Cardiac muscle cell (in vitro differentiated cells and primary cell): ENCODE results near the gene DNAJC6. TPM values are rescaled to one million over a fixed set of nuclear protein-coding genes. Genes with fewer than 3 reads are reported as not detected.

ENCODE experiments used
- DNase-seq, 2 donors: peaks; one replicate each; pipeline versions ENCODE4 v3.0.0 to v3.0.0-alpha.2; 2010 to 2017; ENCODE audit warnings: low read depth in 1 of 2, low spot score in 1 of 2
- H3K27ac ChIP-seq: fragments of 200-600 bp; sonication (generic); 2 replicates; pipeline ENCODE4 v1.5.1; 2016
- H3K27me3 ChIP-seq: fragments of 200-600 bp; sonication (generic); 2 replicates; pipeline ENCODE4 v1.6.0; 2016; ENCODE audit warnings: control low read depth
- H3K36me3 ChIP-seq: fragments of 200-600 bp; sonication (generic); 2 replicates; pipeline ENCODE4 v1.5.1; 2016; ENCODE audit warnings: control low read depth
- H3K4me1 ChIP-seq: fragments of 200-600 bp; sonication (generic); 2 replicates; pipeline ENCODE4 v1.8.1; 2017; ENCODE audit warnings: low read depth, mild to moderate bottlenecking, mixed run types
- H3K4me3 ChIP-seq: fragments of 200-600 bp; sonication (generic); 2 replicates; pipeline ENCODE4 v1.5.1; 2016; ENCODE audit warnings: mild to moderate bottlenecking
- H3K9me3 ChIP-seq: fragments of 200-600 bp; sonication (generic); 2 replicates; pipeline ENCODE4 v1.5.1; 2017; ENCODE audit warnings: low read depth, mild to moderate bottlenecking, control low read depth
- polyA plus RNA-seq: library from polyadenylated mRNA; unstranded; fragments of >200 nt; fragmentation: Nextera tagmentation; extraction: Ambion mirVana; gene quantifications from 2 replicates; pipeline ENCODE4 v1.2.1, GENCODE V29; 2016
- total RNA-seq: library from RNA; depleted of rRNA; stranded (reverse); fragments of >200 nt; gene quantifications from 2 replicates; pipeline ENCODE4 v1.2.3, GENCODE V29; 2016
- TF ChIP-seq, protein P1 (sequence below): IDR thresholded peaks from 2 replicates; pipeline ENCODE4 v1.5.1; 2012; ENCODE audit warnings: low read depth, mild to moderate bottlenecking, low read length

DNAJC6 gene
- total and polyA plus RNA-seq, 2 experiments from 2014 or later: 26.0 to 54.5 TPM

DNA sequence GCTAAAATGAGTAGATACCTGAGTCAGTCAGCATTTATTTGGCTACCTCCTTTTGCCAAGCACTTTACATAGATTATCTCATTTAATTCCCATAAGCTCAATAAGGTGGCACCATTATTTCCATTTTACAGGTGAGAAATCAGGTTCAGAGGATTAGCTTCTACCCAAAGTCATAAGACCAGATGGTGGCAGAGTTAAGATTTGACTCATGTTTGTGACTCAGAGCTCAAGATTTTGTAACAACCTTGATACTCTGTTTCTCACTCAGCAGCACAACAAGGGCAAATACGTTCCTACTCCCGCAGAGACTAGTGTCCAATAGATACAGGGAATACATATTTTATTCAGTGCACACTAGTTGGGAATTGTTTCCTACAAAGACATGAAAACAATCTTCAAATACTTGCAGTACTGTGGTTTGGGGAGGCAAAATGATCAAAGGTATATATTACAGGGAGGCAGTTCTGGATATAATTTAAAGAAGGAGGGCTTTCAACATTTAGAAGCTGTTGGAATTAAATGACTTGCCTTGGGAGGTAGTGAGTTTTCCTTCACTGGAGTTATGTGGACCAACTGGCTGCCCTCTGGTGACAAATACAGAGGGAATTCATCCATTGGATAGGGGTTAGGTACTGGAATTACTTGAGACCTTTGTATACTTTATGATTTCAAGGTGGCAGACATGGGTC is 114.7 kb downstream of the DNAJC6 start:
- Histone ChIP-seq H3K4me3 (no peak overlapping the region), H3K36me3 (peaks cover 15% of the 10 kb centered on the region), H3K27ac (no peak overlapping the region), H3K27me3 (no peaks in the 10 kb centered on the region), H3K4me1 (peaks cover 18% of the 10 kb centered on the region), H3K9me3 (no peaks in the 10 kb centered on the region)
- TF ChIP-seq, protein P1, sequence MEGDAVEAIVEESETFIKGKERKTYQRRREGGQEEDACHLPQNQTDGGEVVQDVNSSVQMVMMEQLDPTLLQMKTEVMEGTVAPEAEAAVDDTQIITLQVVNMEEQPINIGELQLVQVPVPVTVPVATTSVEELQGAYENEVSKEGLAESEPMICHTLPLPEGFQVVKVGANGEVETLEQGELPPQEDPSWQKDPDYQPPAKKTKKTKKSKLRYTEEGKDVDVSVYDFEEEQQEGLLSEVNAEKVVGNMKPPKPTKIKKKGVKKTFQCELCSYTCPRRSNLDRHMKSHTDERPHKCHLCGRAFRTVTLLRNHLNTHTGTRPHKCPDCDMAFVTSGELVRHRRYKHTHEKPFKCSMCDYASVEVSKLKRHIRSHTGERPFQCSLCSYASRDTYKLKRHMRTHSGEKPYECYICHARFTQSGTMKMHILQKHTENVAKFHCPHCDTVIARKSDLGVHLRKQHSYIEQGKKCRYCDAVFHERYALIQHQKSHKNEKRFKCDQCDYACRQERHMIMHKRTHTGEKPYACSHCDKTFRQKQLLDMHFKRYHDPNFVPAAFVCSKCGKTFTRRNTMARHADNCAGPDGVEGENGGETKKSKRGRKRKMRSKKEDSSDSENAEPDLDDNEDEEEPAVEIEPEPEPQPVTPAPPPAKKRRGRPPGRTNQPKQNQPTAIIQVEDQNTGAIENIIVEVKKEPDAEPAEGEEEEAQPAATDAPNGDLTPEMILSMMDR: no peak
- peak in 1 of 2 donors; percentile 89 for DNase-seq

DNA sequence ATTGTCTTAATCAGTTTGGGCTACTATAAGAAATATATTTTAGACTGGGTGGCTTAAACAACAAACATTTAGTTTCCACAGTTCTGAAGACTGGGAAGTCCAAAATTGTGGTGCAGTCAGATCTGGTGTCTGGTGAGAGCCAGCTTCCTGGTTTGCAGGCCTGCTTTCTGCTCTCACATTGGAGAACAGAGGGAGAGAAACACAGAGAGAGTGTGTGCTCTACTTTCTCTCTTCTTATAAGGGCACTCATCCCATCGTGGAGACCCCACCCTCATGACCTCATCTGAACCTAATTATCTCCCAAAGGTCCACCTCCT is 115.2 kb downstream of the DNAJC6 start:
- H3K27me3 ChIP-seq: no peaks in the 10 kb centered on the region
- H3K27ac ChIP-seq: no peak overlapping the region
- H3K4me1 ChIP-seq: peaks cover 13% of the 10 kb centered on the region
- peaks cover 15% of the 10 kb centered on the region for H3K36me3 ChIP-seq
- TF ChIP-seq, protein P1: no peak
- no peak overlapping the region for H3K4me3 ChIP-seq
- DNase-seq: no peak
- no peaks in the 10 kb centered on the region for H3K9me3 ChIP-seq

DNA sequence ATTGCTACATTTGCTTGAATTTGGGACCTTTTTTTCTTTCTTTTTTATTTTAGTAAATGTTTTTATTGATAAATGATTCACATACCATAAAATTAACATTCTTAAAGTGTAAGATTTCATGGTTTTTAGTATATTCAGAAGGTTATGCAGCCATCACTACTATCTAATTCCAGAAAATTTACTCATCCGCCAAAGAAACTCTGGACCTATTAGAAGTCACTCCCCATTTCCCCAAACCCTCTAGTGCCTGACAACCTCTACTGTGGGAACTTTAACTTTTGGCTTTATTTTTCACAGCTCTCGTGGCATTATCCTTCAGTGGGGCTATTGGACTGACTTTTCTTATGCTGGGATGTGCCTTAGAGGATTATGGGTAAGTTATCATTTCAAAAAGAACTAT is 115.7 kb downstream of the DNAJC6 start:
- DNase-seq: no peak
- TF ChIP-seq, protein P1: no peak
- no peak overlapping the region for H3K27ac ChIP-seq
- H3K36me3 ChIP-seq: peaks cover 15% of the 10 kb centered on the region
- peaks cover 13% of the 10 kb centered on the region for H3K4me1 ChIP-seq
- no peak overlapping the region for H3K4me3 ChIP-seq
- no peaks in the 10 kb centered on the region for H3K27me3 ChIP-seq
- no peaks in the 10 kb centered on the region for H3K9me3 ChIP-seq

DNA sequence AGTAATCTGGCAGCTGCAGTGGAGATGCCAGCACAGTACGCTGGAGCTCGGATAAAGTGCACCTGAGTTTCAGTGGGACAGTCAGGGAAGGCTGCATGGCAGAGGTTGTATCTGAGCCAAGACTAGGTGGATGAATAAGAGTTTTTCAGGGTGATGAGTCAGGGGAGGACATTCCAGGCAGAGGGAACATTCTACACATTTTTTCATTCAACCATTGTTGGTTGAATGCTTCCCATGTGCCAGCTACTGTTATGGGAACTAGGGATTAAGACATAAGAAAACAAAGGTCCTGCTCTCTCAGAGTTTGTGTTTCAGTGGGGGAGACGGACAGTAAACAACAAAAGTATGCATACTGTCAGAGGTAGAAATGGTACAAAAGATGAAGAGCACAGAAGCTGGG is 116.4 kb downstream of the DNAJC6 start:
- TF ChIP-seq, protein P1: no peak
- Histone ChIP-seq H3K27me3 (no peaks in the 10 kb centered on the region), H3K4me3 (no peak overlapping the region), H3K4me1 (peaks cover 13% of the 10 kb centered on the region), H3K36me3 (peaks cover 15% of the 10 kb centered on the region), H3K27ac (no peak overlapping the region), H3K9me3 (no peaks in the 10 kb centered on the region)
- DNase-seq: peak in 1 of 2 donors; percentile 90

DNA sequence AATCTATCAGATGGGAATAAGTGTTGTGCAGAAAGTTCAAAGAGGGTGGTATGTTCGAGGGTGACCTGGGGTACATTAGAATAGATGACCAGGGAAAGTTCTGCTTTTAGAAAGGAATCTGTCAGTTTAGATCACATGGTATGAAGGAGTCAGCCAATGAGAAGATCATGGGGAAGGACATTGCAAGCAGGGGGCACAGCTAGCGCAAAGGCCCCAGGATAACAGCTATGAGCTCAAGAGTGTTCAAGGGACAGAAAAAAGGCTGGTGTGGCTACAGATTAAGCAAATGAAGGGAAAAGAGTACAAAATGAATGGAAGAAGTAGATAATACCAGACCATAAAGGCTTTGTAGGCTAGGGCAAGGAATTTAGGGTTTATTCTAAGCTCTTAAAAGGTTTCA is 119.7 kb downstream of the DNAJC6 start:
- Histone ChIP-seq H3K27ac (peak overlapping the region; percentile 13), H3K9me3 (no peaks in the 10 kb centered on the region), H3K4me1 (no peaks in the 10 kb centered on the region), H3K36me3 (peaks cover 15% of the 10 kb centered on the region), H3K4me3 (no peak overlapping the region), H3K27me3 (no peaks in the 10 kb centered on the region)
- TF ChIP-seq, protein P1: no peak
- no peak for DNase-seq
